ENCODE data around the gene SLC29A1.
"Not testable (repeated sequence)": the region's sequence is repeated elsewhere in the genome, so short reads cannot be mapped to it uniquely, and the experiment has no call there.

SLC29A1 gene

GRCh38 chr6:44179072-44179536 is 44.3 kb upstream of the SLC29A1 start:
- no peak overlapping the region for H3K4me3 ChIP-seq
- no peak for TF ChIP-seq CTCF (IDR thresholded peaks at IDR 0.05)
- H3K27me3 ChIP-seq = no peaks in the 10 kb centered on the region
- H3K27ac ChIP-seq = peak overlapping the region; percentile 5 to 72
- intact Hi-C loops (cut with DNase I; ENCODE audit: low total_unique reads) = no loop called here
- H3K4me1 ChIP-seq = peaks cover 0 to 18% (median 8%) of the 10 kb centered on the region in 4 donors
- H3K9me3 ChIP-seq = no peaks in the 10 kb centered on the region
- no peaks in the 10 kb centered on the region for H3K36me3 ChIP-seq
- no peak for DNase-seq

- intact Hi-C loops (cut with DNase I; ENCODE audit: low total_unique reads) = no loop called here
- Histone ChIP-seq H3K4me3 (no peak overlapping the region), H3K27me3 (no peaks in the 10 kb centered on the region), H3K9me3 (no peaks in the 10 kb centered on the region), H3K4me1 (peaks cover 0 to 18% (median 8%) of the 10 kb centered on the region in 4 donors), H3K27ac (peak overlapping the region in 1 of 2 donors; percentile 72), H3K36me3 (no peaks in the 10 kb centered on the region)
- DNase-seq = no peak
- no peak for TF ChIP-seq CTCF (IDR thresholded peaks at IDR 0.05)
Observed at GRCh38 chr6:44179648-44180047, 43.7 kb upstream of the SLC29A1 start.

GRCh38 chr6:44180406-44180805 is 43.0 kb upstream of the SLC29A1 start:
- H3K4me1 ChIP-seq = peaks cover 0 to 18% (median 8%) of the 10 kb centered on the region in 4 donors
- no peak for TF ChIP-seq CTCF (IDR thresholded peaks at IDR 0.05)
- intact Hi-C loops (cut with DNase I; ENCODE audit: low total_unique reads) = no loop called here
- no peak overlapping the region for H3K27ac ChIP-seq
- DNase-seq = no peak
- H3K4me3 ChIP-seq = no peak overlapping the region
- no peaks in the 10 kb centered on the region for H3K9me3 ChIP-seq
- no peaks in the 10 kb centered on the region for H3K36me3 ChIP-seq
- H3K27me3 ChIP-seq = no peaks in the 10 kb centered on the region

- Histone ChIP-seq H3K4me1 (peaks cover 0 to 18% (median 8%) of the 10 kb centered on the region in 4 donors), H3K27ac (no peak overlapping the region), H3K9me3 (no peaks in the 10 kb centered on the region), H3K27me3 (no peaks in the 10 kb centered on the region), H3K36me3 (no peaks in the 10 kb centered on the region), H3K4me3 (no peak overlapping the region)
- DNase-seq = no peak
- intact Hi-C loops (cut with DNase I; ENCODE audit: low total_unique reads) = no loop called here
- no peak for TF ChIP-seq CTCF (IDR thresholded peaks at IDR 0.05)
Observed at GRCh38 chr6:44180886-44181285, 42.5 kb upstream of the SLC29A1 start.

- H3K4me3 ChIP-seq; DNase-seq; H3K27me3 ChIP-seq; intact Hi-C loops (cut with DNase I; ENCODE audit: low total_unique reads); H3K9me3 ChIP-seq; H3K36me3 ChIP-seq; H3K27ac ChIP-seq: not testable (repeated sequence)
- peaks cover 0 to 18% (median 7%) of the 10 kb centered on the region in 4 donors for H3K4me1 ChIP-seq
Observed at GRCh38 chr6:44181784-44182183, 41.6 kb upstream of the SLC29A1 start.

- Histone ChIP-seq H3K36me3 (no peaks in the 10 kb centered on the region), H3K27me3 (no peaks in the 10 kb centered on the region), H3K4me1 (peaks cover 0 to 9% (median 2%) of the 10 kb centered on the region in 4 donors), H3K27ac (no peak overlapping the region), H3K4me3 (no peak overlapping the region), H3K9me3 (no peaks in the 10 kb centered on the region)
- intact Hi-C loops (cut with DNase I; ENCODE audit: low total_unique reads) = no loop called here
- DNase-seq = no peak
- TF ChIP-seq CTCF (IDR thresholded peaks at IDR 0.05) = no peak
Observed at GRCh38 chr6:44182911-44183390, 40.4 kb upstream of the SLC29A1 start.

Measured in tibial artery (tissue), 4 donors.